IMR-90 (cell line): ENCODE measurements around the gene CDCP1.

Source experiments
- MXI1 ChIP-seq: IDR thresholded peaks from 2 replicates; pipeline ENCODE4 v1.6.1; 2012; ENCODE audit warnings: low read depth, mild to moderate bottlenecking, low read length, moderate library complexity, borderline replicate concordance
- NFE2L2 ChIP-seq: fragments of 150-350 bp; IDR thresholded peaks from 2 replicates; pipeline ENCODE4 v1.6.1; 2016; ENCODE audit warnings: low read depth, mild to moderate bottlenecking, low read length
- RAD21 ChIP-seq: IDR thresholded peaks from 2 replicates; pipeline ENCODE4 v1.6.1; 2012; ENCODE audit warnings: low read length, improper control_type of control experiment
- TF ChIP-seq, protein P1 (sequence below): conservative IDR thresholded peaks from 2 replicates; pipeline ENCODE4 v1.5.1; 2012; ENCODE audit warnings: mild to moderate bottlenecking, low read depth, low read length, improper control_type of control experiment

- TF ChIP-seq, protein P1, sequence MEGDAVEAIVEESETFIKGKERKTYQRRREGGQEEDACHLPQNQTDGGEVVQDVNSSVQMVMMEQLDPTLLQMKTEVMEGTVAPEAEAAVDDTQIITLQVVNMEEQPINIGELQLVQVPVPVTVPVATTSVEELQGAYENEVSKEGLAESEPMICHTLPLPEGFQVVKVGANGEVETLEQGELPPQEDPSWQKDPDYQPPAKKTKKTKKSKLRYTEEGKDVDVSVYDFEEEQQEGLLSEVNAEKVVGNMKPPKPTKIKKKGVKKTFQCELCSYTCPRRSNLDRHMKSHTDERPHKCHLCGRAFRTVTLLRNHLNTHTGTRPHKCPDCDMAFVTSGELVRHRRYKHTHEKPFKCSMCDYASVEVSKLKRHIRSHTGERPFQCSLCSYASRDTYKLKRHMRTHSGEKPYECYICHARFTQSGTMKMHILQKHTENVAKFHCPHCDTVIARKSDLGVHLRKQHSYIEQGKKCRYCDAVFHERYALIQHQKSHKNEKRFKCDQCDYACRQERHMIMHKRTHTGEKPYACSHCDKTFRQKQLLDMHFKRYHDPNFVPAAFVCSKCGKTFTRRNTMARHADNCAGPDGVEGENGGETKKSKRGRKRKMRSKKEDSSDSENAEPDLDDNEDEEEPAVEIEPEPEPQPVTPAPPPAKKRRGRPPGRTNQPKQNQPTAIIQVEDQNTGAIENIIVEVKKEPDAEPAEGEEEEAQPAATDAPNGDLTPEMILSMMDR, result no peak
- TF ChIP-seq MXI1 (no peak), NFE2L2 (no peak), RAD21 (no peak)
Observed at GRCh38 chr3:45185052-45185451, 38.9 kb upstream of the CDCP1 start.
